GM19043 (cell line): Measurements from ENCODE around the gene GDPD5.

Source experiments
- ATAC-seq: cut with Tn5 transposase; IDR thresholded peaks from one replicate; pipeline ENCODE4 v1.9.1; 2021; ENCODE audit warnings: low read depth; ENCODE audit not compliant: unreplicated experiment

The GDPD5 gene

GRCh38 chr11:75558939-75559843 lies 33.5 kb upstream of the GDPD5 start:
- ATAC-seq, result no peak

- ATAC-seq, result no peak
Observed at GRCh38 chr11:75557666-75558494, 32.1 kb upstream of the GDPD5 start.

- ATAC-seq, result no peak
Observed at GRCh38 chr11:75556275-75556674, 30.5 kb upstream of the GDPD5 start.

GRCh38 chr11:75555079-75555811 lies 29.5 kb upstream of the GDPD5 start:
- ATAC-seq, result no peak

GRCh38 chr11:75554258-75555022 lies 28.7 kb upstream of the GDPD5 start:
- ATAC-seq, result no peak

GRCh38 chr11:75553889-75554257 lies 28.1 kb upstream of the GDPD5 start:
- ATAC-seq, result no peak

GRCh38 chr11:75553182-75553581 lies 27.4 kb upstream of the GDPD5 start:
- ATAC-seq, result no peak

GRCh38 chr11:75549370-75549958 lies 23.7 kb upstream of the GDPD5 start:
- no peak for ATAC-seq

- ATAC-seq, result no peak
Observed at GRCh38 chr11:75548595-75549272, 23.0 kb upstream of the GDPD5 start.

GRCh38 chr11:75547617-75548058 lies 21.9 kb upstream of the GDPD5 start:
- ATAC-seq, result no peak

GRCh38 chr11:75547177-75547576 lies 21.4 kb upstream of the GDPD5 start:
- no peak for ATAC-seq

GRCh38 chr11:75543806-75544205 lies 18.1 kb upstream of the GDPD5 start:
- no peak for ATAC-seq

- no peak for ATAC-seq
Observed at GRCh38 chr11:75542088-75542438, 16.3 kb upstream of the GDPD5 start.

GRCh38 chr11:75541193-75542087 lies 15.7 kb upstream of the GDPD5 start:
- ATAC-seq, result no peak

GRCh38 chr11:75539459-75540334 lies 14.0 kb upstream of the GDPD5 start:
- ATAC-seq, result no peak

- no peak for ATAC-seq
Observed at GRCh38 chr11:75538150-75538942, 12.6 kb upstream of the GDPD5 start.

- no peak for ATAC-seq
Observed at GRCh38 chr11:75537740-75538139, 12.0 kb upstream of the GDPD5 start.
